Mesothelial cell of epicardium (in vitro differentiated cells): ENCODE results near the gene RHBDD1. TPM values are rescaled to one million over a fixed set of nuclear protein-coding genes. Genes with fewer than 3 reads are reported as not detected.
A peak's percentile ranks its signal among the peaks of the same experiment; 100 is the strongest.

Experiments
- DNase-seq, 2 experiments: peaks; one replicate each; pipeline ENCODE4 v3.0.0; 2021; ENCODE audit warnings: low spot score in 2 of 2; ENCODE audit not compliant: unreplicated experiment in 2 of 2
- H3K27ac Mint-ChIP-seq: 2 replicates; pipeline ENCODE4 v1.8.0; 2021; ENCODE audit warnings: mixed read lengths
- H3K27me3 Mint-ChIP-seq: 2 replicates; pipeline ENCODE4 v1.8.0; 2021; ENCODE audit warnings: low read depth, mixed read lengths
- H3K36me3 Mint-ChIP-seq: 2 replicates; pipeline ENCODE4 v1.8.0; 2021; ENCODE audit warnings: mixed read lengths
- H3K4me1 Mint-ChIP-seq: 2 replicates; pipeline ENCODE4 v1.8.0; 2021; ENCODE audit warnings: mixed read lengths
- H3K4me3 Mint-ChIP-seq: 2 replicates; pipeline ENCODE4 v1.8.0; 2021; ENCODE audit warnings: mild to moderate bottlenecking, moderate library complexity, mixed read lengths
- H3K9me3 Mint-ChIP-seq: 2 replicates; pipeline ENCODE4 v1.8.0; 2021; ENCODE audit warnings: mixed read lengths
- CTCF ChIP-seq: fragments of 200-600 bp; sonication (generic); IDR thresholded peaks from one replicate; pipeline ENCODE4 v1.5.0; 2021; ENCODE audit warnings: antibody characterized with exemption; ENCODE audit not compliant: unreplicated experiment
- total RNA-seq: library from RNA; stranded (reverse); gene quantifications from 3 replicates; pipeline ENCODE4 v1.2.1, GENCODE V29; 2021

RHBDD1 gene
- total RNA-seq, 1 donor from 2014 or later = 42.2 TPM

GRCh38 chr2:226800941-226801784 lies 34.7 kb upstream of the RHBDD1 start:
- peak; percentile 77 to 90 for DNase-seq
- TF ChIP-seq CTCF = no peak
- Mint-ChIP-seq H3K4me3 (peak overlapping the region; percentile 82), H3K36me3 (peaks cover 17% of the 10 kb centered on the region), H3K27me3 (peaks cover 7% of the 10 kb centered on the region), H3K4me1 (peaks cover 38% of the 10 kb centered on the region), H3K9me3 (no peaks in the 10 kb centered on the region), H3K27ac (peak overlapping the region; percentile 96)

- Mint-ChIP-seq H3K36me3 (peaks cover 4% of the 10 kb centered on the region), H3K27me3 (peaks cover 11% of the 10 kb centered on the region), H3K9me3 (no peaks in the 10 kb centered on the region), H3K4me1 (peaks cover 25% of the 10 kb centered on the region), H3K27ac (no peak overlapping the region), H3K4me3 (no peak overlapping the region)
- DNase-seq = no peak
- peak; percentile 70 for TF ChIP-seq CTCF
These were observed 33.3 kb upstream of the RHBDD1 start for GRCh38 chr2:226802573-226802972.

- no peaks in the 10 kb centered on the region for H3K9me3 Mint-ChIP-seq
- no peak for TF ChIP-seq CTCF
- H3K27ac Mint-ChIP-seq = no peak overlapping the region
- no peaks in the 10 kb centered on the region for H3K36me3 Mint-ChIP-seq
- H3K27me3 Mint-ChIP-seq = peaks cover 15% of the 10 kb centered on the region
- peaks cover 19% of the 10 kb centered on the region for H3K4me1 Mint-ChIP-seq
- H3K4me3 Mint-ChIP-seq = no peak overlapping the region
- no peak for DNase-seq
These were observed 32.4 kb upstream of the RHBDD1 start for GRCh38 chr2:226803410-226803809.

GRCh38 chr2:226813148-226813701 lies 22.6 kb upstream of the RHBDD1 start:
- Mint-ChIP-seq H3K27me3 (peaks cover 30% of the 10 kb centered on the region), H3K4me1 (no peaks in the 10 kb centered on the region), H3K4me3 (no peak overlapping the region), H3K9me3 (peaks cover 3% of the 10 kb centered on the region), H3K36me3 (no peaks in the 10 kb centered on the region), H3K27ac (no peak overlapping the region)
- DNase-seq = no peak
- TF ChIP-seq CTCF = no peak

- Mint-ChIP-seq H3K27ac (no peak overlapping the region), H3K27me3 (peaks cover 7% of the 10 kb centered on the region), H3K9me3 (peaks cover 4% of the 10 kb centered on the region), H3K4me1 (no peaks in the 10 kb centered on the region), H3K36me3 (no peaks in the 10 kb centered on the region), H3K4me3 (no peak overlapping the region)
- no peak for DNase-seq
- no peak for TF ChIP-seq CTCF
These were observed 16.9 kb upstream of the RHBDD1 start for GRCh38 chr2:226818930-226819329.
